GM10266 (cell line): ENCODE results near the gene GGN.

Source experiments
- DNase-seq: peaks from one replicate; pipeline ENCODE4 v3.0.0; 2012; ENCODE audit errors: extremely low spot score
- CTCF ChIP-seq: IDR thresholded peaks from 2 replicates; pipeline ENCODE4 v1.5.1; 2012; ENCODE audit warnings: mild to moderate bottlenecking, low read depth; ENCODE audit not compliant: control insufficient read depth, insufficient read depth; ENCODE audit errors: missing control alignments

Gene GGN

GRCh38 chr19:38359242-38360021 is 28.4 kb downstream of the GGN start:
- TF ChIP-seq CTCF, result no peak

GRCh38 chr19:38358071-38358470 is 29.8 kb downstream of the GGN start:
- no peak for DNase-seq
- no peak for TF ChIP-seq CTCF

More at GRCh38 chr19:38359242-38360021, 28.4 kb downstream of the GGN start:
- no peak for DNase-seq

- TF ChIP-seq CTCF, result no peak
- no peak for DNase-seq
Measured at GRCh38 chr19:38355728-38356725, 31.8 kb downstream of the GGN start.

- no peak for DNase-seq
- no peak for TF ChIP-seq CTCF
Measured at GRCh38 chr19:38352611-38353010, 35.2 kb downstream of the GGN start.

- TF ChIP-seq CTCF, result no peak
- DNase-seq, result no peak
Measured at GRCh38 chr19:38351865-38352395, 35.9 kb downstream of the GGN start.

- TF ChIP-seq CTCF, result no peak
- no peak for DNase-seq
Measured at GRCh38 chr19:38350883-38351282, 37.0 kb downstream of the GGN start.
